ENCODE measurements around the gene HSPA1A. TPM values are rescaled to one million over a fixed set of nuclear protein-coding genes. Genes with fewer than 3 reads are reported as not detected.

HSPA1A gene
- total and polyA plus RNA-seq, 9 of the 15 experiments (the other 6 are each of a cell fraction or from before 2014, with no cell fraction given), result 2.2 to 273 (median 107) TPM

- TF ChIP-seq THRB (CRISPR knock-in tag; conservative IDR thresholded peaks at IDR 0.05) (0 out of 2 replicates have a peak, but pooled peaks have one; percentile 18), ZNF3 (CRISPR knock-in tag; IDR thresholded peaks at IDR 0.05) (no peak)
Measured at GRCh38 chr6:31858707-31859106, 43.4 kb downstream of the HSPA1A start (continued).

GRCh38 chr6:31859923-31860322 is 44.6 kb downstream of the HSPA1A start:
- FAIRE-seq (no peak), ATAC-seq (no peak), DNase-seq (ENCODE audit: extremely low read depth in 1 of 4, low spot score in 3 of 4) (no peak)
- no peak overlapping the region for H2AFZ ChIP-seq (ENCODE audit: low read depth, low read length)
- in situ Hi-C loops (cut with MboI) (loop anchor here (5.0 kb wide), 1 partner anchor 198 kb away; the partner anchor contains the start of genes C6orf47 and GPANK1), intact Hi-C loops (cut with micrococcal nuclease) (no loop called here)
- ChIA-PET POLR2A (interaction anchor here (0.9 to 6.2 kb wide), 8 partner anchors 9 to 208 kb away, joined by 3 to 91 read pairs (median 9); partner anchors contain the start of genes CSNK2B, GPANK1, HSPA1B and LSM2), CTCF (ENCODE audit: low intra/inter-chr PET ratio) (no interaction called here)
- peaks cover 16% of the 10 kb centered on the region; the same call in 2 of the 3 replicates for H3K79me2 ChIP-seq (ENCODE audit: control insufficient read depth, insufficient read depth, low read length)
- no peaks in the 10 kb centered on the region for H4K20me1 ChIP-seq (replicated peaks; ENCODE audit: control insufficient read depth, insufficient read depth, low read length)
- H3K4me2 ChIP-seq (ENCODE audit: insufficient read depth, low read length), result no peak overlapping the region
- 91% methylated on average over 11 of the region's 11 CpGs for WGBS (ENCODE audit: insufficient coverage, low coverage, missing lambda C conversion rate)
- BruUV-seq (replicated peaks), result no TSS peak
- no peak overlapping the region for H3K4me3 ChIP-seq
- H3K4me1 ChIP-seq (replicated peaks in 1 of 2; ENCODE audit: control insufficient read depth in 2 of 2, insufficient read depth in 2 of 2, low read length in 2 of 2), result peaks cover 11 to 33% of the 10 kb centered on the region in 2 experiments; a peak in 4 of 5 replicates
- no peaks in the 10 kb centered on the region for H3K9me3 ChIP-seq (replicated peaks; ENCODE audit: control insufficient read depth, insufficient read depth, low read depth, low read length)
- H3K27ac ChIP-seq (ENCODE audit: extremely low read depth, low read depth, low read length), result no peak overlapping the region
- H3K36me3 ChIP-seq (ENCODE audit: control insufficient read depth, insufficient read depth, low read length), result peaks cover 48% of the 10 kb centered on the region; the same call in 2 of the 3 replicates
- H3K27me3 ChIP-seq (ENCODE audit: control insufficient read depth in 2 of 2, insufficient read depth in 2 of 2, low read length in 2 of 2), result no peaks in the 10 kb centered on the region
- H3K9ac ChIP-seq (ENCODE audit: insufficient read depth in 1 of 2, low read depth in 2 of 2, low read length in 2 of 2), result peak overlapping the region in 1 of 2 experiments; percentile 40; a peak in 1 of 4 replicates
- peaks cover 9% of the 10 kb centered on the region for H3K9me1 ChIP-seq (ENCODE audit: control insufficient read depth, insufficient read depth, low read length)
- TF ChIP-seq SRSF9 (IDR thresholded peaks at IDR 0.05; ENCODE audit: borderline replicate concordance, low read depth, low read length) (no peak), SRF (CRISPR knock-in tag; IDR thresholded peaks at IDR 0.05) (no peak), ZNF41 (CRISPR knock-in tag; conservative IDR thresholded peaks at IDR 0.05) (no peak), NFYB (IDR thresholded peaks at IDR 0.05; ENCODE audit: extremely low read depth, insufficient read length) (no peak), THRB (CRISPR knock-in tag; conservative IDR thresholded peaks at IDR 0.05) (no peak), GATAD2A (IDR thresholded peaks at IDR 0.05) (no peak), U2AF2 (optimal IDR thresholded peaks at IDR 0.05; ENCODE audit: low read depth, low read length) (no peak), CREBBP (IDR thresholded peaks at IDR 0.05; ENCODE audit: low read depth, low read length) (no peak), SMARCE1 (IDR thresholded peaks at IDR 0.05) (no peak), TFE3 (CRISPR knock-in tag; IDR thresholded peaks at IDR 0.05) (no peak), NR2C2 (CRISPR knock-in tag; IDR thresholded peaks at IDR 0.05) (peak; percentile 45; the same call in 1 of the 2 replicates), NR2C2 (tag; IDR thresholded peaks at IDR 0.05) (no peak), ZFP36 (IDR thresholded peaks at IDR 0.05; ENCODE audit: low read depth, low read length, partially characterized antibody) (no peak), USF2 (CRISPR knock-in tag; IDR thresholded peaks at IDR 0.05) (peak; percentile 5; the same call in 1 of the 2 replicates), RBM22 (IDR thresholded peaks at IDR 0.05; ENCODE audit: low read depth, low read length, poor library complexity, severe bottlenecking) (no peak), ZNF311 (CRISPR knock-in tag; IDR thresholded peaks at IDR 0.05) (no peak)
